Renal cortical epithelial cell (primary cell): ENCODE measurements around the gene LYZL2. TPM values are rescaled to one million over a fixed set of nuclear protein-coding genes. Genes with fewer than 3 reads are reported as not detected.
"Not testable (repeated sequence)": the region's sequence is repeated elsewhere in the genome, so short reads cannot be mapped to it uniquely, and the experiment has no call there.

Experiments
- DNase-seq: peaks from one replicate; pipeline ENCODE4 v3.0.0-alpha.2; 2011; ENCODE audit warnings: low read depth
- total RNA-seq: library from RNA; depleted of rRNA; stranded (reverse); fragments of >200 nt; gene quantifications from 2 replicates; pipeline ENCODE4 v1.2.3, GENCODE V29; 2014

The LYZL2 gene
- total RNA-seq, 1 donor from 2014 or later = not detected

DNA sequence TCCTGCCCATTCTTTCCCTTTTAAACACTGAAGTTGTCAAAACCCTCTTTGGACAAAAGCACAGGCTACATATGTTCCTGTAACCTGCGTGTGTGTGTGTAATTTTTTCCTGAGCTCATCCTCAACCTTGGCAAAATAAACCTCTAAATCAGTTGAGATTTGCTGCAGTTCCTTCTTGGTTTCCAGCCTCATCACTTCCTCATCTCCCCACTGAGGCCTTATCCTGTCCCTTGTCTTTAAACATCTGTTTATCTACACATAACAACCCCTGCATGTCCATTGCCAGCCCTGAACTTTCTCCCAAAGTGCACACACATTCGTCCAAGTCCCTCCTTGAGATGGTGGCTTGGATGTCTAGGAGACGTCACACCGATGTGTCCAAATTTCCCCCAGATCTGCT is 35.5 kb downstream of the LYZL2 start:
- no peak for DNase-seq

DNA sequence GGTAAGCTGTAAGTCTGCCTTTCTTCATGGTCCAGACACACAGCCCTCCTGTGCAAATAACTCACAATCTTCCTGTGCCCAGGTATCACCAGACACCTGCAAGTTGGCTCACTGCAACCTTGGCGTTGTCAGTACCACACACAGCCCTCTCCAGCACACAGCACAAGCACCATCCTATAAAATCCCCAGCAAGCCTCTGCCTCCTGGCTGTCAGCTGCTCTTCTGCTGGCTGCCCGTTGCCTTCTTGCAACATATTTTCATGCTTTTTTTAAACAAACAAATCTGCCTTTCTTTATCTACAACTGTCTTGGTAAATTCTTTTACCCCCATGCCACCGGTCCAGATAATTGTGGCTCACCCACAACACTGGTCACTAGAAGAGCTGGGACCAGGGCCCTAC is 36.8 kb downstream of the LYZL2 start:
- not testable (repeated sequence) for DNase-seq

DNA sequence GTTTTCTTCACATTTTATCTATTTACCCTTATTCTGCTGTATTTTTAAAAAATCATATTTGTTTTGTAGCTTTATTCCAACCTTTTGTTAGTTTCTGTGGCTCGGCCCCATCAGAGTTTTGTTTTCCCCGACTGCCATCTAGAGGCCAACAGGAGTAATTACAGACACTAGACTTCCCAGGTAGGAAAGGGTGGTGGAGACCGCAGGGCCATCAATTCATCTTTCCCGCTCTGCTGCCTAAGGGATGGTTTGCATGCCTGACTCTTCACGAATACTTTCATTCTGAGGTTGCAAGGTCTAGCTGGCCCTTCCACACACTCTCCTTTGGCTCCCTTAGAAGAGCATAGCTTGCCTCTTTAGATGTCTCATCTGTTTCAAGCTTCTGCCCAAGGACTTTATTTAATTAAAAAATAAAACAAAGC is 38.3 kb downstream of the LYZL2 start:
- DNase-seq = peak; percentile 40

DNA sequence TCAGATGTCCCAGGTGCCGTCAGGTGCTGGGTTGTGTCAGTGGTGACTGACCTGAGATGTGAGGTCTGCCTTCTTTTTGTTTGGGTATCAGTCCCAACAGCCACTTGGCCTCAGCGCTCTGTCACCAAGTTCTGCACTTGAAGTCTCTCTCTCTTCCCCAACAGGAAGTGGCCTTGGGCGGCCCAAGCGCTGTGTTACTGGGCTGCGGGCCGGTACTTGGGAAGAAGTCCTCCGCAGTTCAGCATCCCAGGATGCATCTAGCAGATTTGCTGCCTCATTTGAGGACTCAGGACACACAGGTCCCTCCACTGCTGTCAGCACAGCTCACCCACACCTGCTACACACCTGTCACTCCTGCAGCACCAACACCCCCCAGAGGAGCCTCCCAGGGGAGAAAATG is 40.1 kb downstream of the LYZL2 start:
- DNase-seq = no peak

DNA sequence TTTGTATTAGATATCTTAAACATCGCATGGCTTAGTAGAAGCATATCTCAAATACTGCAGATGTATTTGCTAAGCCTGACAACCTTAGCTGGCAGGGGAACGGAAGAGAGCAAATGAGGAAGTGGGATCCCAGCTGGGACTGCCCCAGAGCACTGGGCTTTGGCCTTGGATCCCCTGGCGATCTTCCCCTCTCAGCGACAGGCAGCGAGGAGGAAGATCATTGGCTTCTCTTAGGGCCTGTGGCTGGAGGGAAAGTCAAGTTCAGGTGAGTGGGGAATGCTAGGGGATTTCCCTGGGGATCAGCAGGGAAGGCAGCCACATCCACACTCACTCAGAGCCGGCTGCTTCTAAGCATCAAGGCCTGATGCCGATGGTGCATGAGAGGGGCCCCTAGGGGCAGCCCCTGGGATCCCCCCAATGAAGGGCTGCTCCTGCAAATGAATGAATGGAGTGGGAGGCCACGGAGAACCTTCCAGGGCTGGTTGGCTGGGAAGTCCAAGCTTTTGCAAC is 42.0 kb downstream of the LYZL2 start:
- no peak for DNase-seq

DNA sequence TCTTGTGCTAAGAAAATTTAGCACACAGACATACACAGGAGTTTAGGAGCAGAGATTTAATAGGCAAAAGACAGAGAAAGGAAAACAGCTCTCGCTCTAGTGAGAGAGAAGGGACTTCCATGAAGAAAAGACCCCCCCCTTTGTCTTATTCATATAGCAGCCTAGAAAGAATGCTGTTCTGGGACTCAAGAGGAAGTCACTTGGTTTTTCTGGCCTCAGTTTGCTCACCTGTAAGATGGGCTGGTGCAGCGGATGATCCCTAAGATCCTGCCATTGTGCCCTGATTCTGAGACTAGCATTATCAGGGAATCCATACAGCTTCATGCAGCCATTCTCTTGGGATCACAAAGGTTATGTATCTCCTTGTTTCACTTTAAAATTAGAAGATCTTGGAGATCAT is 42.7 kb downstream of the LYZL2 start:
- no peak for DNase-seq

DNA sequence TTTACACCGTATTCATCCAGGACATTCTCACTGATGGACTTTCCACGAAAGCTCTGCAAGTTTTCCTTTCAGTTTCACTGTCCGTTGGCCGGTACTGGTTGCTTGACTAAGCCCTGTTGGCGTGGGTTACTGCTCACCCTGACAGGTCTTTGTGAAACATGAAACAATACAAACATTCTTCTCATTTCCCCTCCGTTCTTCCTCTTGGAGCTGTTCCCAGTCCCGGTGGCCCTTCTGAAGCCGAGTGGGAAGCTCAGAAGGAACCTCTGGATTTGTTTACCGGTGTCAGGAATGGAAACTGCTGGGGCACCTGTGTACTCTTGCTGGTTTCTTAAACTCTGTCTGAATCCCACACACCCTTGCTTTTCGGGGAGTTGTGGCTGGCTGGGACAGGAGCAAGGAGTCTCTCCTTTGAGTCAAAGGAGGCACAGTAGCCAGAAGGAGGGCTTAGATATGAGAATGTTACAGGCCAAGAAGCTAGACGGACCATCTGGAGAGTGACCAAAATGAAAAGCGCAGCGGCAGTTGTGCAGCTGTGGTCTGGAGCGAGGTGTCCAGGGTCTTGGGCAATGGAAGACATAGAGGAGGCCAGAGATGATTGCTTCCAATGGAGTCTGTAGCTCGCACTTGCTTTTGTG is 45.7 kb downstream of the LYZL2 start:
- peak; percentile 89 for DNase-seq

DNA sequence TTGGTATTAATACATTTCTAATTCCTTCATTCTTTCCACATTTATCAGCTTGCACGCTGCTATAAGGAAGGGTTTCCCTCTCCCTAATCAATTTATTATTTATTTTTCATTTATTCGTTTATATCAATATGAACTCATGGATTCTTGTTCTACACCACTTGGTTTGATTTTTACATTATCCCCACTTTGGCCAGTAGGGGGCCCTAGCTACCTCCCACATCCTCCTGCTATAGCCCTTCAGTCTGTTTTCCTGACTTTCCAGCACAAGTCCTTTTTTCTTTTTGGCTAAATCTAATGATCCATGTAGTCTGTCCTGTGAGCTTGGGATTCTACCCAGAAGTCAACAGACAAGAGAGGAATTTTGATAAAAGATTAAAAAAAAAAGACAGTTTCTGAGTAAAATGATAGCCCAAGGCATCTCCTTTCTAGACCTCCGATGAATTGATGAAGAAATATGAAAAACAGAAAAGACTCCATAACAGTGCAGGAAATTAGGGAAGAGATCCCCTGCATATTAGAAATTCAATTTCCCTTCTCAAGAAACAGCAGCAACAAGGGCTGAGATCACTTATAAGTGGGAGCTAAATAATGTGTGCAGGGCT is 47.7 kb downstream of the LYZL2 start:
- DNase-seq = peak; percentile 41

DNA sequence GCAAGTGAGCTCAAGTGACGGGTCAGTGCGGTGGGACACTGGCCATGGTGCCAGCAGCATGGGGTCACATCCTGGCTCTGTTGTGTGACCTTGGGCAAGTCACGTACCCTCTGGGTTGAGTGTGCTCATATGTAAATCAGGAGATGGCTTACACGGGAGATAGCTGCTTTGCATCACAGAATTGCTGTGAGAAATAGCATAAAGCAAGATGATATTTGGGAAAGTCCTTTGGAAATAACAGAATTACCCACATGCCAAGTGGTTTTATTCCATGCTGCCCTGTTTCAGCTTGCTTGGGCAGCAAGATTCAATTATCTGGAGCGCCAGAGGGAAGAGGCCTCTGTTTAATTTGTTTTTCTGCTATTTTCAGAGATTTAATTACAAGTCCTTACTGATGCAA is 48.9 kb downstream of the LYZL2 start:
- DNase-seq = no peak

DNA sequence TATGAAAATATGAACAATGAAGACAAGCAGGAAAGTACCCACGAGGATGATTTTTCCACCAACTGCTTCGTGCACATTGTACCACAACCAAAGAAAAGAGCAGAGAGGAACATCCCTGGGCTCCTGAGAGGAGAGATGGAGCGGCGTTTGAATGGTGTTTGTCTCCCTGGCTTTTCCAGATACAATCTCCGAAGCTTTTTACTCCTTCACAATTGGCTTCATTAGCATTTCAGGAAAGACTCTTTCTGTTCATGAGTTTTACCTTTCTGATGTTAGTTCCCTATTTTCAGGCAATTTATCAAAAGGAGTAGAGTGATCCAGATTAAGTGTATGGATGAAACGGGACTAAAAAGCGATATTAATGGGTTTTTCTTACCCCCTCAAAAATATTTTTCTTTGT is 49.3 kb downstream of the LYZL2 start:
- DNase-seq = no peak

DNA sequence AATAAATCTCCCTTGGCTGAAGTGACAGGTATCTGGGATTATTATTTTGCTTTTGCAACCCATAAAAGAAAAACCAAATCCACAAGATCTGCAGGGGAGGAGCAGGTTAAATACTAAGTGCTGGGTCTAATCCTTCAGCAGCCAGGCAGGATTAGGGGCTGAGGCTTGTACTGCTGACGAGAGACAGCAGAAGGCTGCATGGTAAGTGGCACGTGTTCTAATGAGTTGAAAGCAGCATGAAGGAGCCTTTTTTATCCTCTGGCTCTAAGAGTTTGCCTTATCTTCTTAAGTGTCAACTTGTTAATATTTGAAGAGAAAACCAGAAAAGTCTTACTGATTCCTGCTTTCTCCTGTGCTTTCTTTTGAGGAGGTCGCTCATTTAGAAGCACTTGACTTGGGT is 50.0 kb downstream of the LYZL2 start:
- DNase-seq = no peak

DNA sequence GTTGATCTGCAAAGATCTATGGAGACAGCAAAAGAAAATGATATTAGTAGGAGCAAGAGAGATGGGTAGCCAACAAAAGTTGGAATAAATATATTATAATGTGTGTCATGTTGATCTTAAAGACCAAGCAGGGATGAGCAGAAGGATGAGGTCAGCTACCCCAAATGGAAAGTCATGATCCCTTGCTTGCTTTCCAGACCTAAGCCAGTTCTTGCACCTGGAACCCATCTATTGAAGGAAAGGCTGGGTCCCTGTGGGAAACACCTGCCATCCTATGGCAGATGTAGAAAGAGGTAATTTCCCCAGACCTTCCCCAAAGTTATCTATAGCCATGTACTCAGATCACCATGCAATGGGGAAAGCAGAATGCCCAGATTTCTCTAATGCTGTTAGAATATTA is 52.5 kb downstream of the LYZL2 start:
- no peak for DNase-seq

DNA sequence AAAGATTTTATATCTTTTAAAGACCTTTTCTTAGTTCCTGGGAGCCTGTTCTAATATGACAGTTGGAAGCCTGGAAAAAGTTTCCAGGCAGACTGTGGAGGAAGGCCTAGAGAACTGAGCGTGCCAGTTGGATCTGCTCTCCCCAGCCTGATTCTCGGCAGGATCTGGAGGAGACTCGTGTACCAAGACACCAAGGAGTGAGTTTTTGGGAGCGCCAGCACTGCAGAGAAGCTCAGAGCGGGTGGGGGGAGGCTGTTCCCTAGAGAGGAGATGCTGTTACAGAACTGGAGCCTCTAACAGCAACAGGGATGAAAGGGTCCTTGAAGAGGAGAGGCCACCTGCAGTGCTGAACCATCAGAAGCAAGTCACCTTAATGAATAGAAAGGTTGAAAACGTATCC is 52.9 kb downstream of the LYZL2 start:
- DNase-seq = no peak

DNA sequence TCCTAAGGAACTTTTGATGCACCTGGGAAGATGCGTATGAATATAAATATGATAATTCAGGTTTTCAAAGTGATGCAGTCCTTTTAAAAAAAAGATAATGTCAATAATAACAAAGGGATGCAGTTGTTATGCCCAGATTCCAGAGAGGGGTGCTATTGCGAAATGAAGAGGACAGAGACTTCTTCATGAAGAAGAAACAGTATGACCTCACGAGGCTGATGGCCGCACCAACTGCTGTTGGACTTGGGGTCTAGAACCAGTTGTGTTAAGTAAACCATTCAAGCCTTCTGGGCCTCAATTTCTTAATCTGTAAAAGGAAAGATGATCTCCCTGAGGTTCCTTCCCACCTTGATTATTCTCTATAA is 55.1 kb downstream of the LYZL2 start:
- no peak for DNase-seq

DNA sequence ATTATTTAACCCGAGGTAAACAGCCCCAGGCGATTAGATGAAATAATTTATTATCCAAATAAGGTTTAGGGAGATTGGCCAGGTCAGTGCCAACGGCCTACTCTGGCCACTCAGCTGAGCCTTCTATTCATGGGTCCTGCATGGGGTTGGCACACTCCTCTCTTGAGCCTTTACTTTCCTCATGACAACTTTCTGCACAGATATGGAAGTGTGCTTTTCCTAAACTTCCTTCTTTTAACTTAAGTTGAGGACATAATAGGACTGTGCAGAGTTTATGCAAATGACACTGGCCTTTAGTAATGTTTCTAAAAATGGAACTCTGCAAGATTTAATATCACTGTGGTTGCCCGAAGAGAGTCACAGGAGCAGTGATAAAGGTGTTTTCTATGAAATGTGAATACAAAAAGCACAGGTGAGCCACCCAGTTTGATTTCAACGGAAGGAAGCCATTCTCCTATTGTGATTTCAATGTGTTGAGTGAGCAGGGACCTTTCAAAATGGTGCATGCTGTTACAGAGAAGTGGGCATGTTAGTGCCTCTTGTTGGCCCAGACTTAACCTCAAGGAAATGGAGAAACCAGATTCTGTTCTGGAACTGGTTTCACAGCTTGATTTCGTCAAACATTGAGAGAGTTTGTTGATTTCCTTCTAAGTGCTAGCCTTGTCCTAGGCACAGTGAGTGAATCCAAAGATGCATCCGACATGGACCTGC is 55.7 kb downstream of the LYZL2 start:
- no peak for DNase-seq

DNA sequence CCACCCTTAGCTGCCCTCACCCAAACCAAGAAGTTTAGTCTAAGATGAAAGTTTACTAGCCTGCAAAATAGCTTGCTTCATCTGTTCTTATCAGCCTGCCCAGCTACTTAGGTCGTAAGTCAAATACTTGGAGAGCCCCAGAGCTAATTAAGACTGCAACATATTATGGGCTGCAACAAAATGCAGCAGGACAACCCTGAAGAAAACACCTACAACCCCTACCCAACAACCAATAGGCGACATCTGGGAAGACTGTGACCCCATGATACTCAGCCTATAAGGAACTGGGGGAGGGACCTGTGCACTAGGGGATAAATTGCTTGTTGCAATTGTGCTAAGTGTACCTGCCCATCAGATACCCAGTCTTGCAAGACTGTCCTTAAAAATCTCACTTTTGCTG is 64.1 kb downstream of the LYZL2 start:
- DNase-seq = no peak

DNA sequence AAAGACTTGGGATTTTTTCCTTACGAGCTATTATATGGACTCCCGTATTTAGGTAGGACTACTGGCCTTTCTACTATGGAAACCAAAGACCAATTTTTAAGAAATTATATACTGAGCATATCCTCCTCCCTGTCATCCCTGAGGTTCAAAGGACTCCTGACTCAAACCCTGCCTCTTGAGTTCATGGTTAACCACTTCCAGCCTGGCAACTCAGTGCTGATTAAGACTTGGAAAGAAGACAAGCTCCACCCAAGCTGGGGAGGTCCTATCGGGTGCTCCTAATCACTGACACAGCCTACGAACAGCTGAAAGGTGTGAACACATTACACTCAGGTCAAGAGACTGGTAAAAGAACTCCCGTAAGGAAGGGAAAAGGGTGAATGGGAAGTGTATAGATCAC is 66.8 kb downstream of the LYZL2 start:
- no peak for DNase-seq

Other genes starting within 250 kb of the LYZL2 start
- gene MAP3K8, start 195.6 kb downstream of the LYZL2 start, total RNA-seq = 2.1 and 10.9 TPM in 2 replicates